IMR-90 (cell line): ENCODE data around the gene LAMC3. TPM values are rescaled to one million over a fixed set of nuclear protein-coding genes. Genes with fewer than 3 reads are reported as not detected.

Experiments
- ATAC-seq: fragments of 200-7000 bp; cut with Tn5 transposase; 2 replicates; pipeline ENCODE4 v1.9.1; 2020; ENCODE audit warnings: low read depth, mild to moderate bottlenecking, moderate library complexity
- BruUV-seq: library from RNA; stranded (reverse); fragments of 400-500 nt; replicated peaks from 2 replicates; lab custom pipeline; 2021; lab: Mats Ljungman, UMichigan
- CTCF ChIA-PET: fragments of 300-600 bp; formaldehyde crosslinking; extraction: SDS; loops from one replicate; lab custom pipeline; 2021; ENCODE audit warnings: antibody characterized with exemption; lab: Yijun Ruan, JAX
- POLR2A ChIA-PET: fragments of 300-600 bp; sonication (Branson Sonifier 250); formaldehyde crosslinking; loops from one replicate; lab custom pipeline; 2022; ENCODE audit warnings: antibody characterized with exemption; ENCODE audit not compliant: unreplicated experiment; lab: Charles Lee
- DNase-seq: peaks from one replicate; pipeline ENCODE4 v3.0.0; 2013
- H2AFZ ChIP-seq: replicated peaks from 2 replicates; pipeline ENCODE3; 2013; ENCODE audit warnings: low read length, mild to moderate bottlenecking; ENCODE audit not compliant: poor library complexity
- H2AK5ac ChIP-seq: 2 replicates; pipeline ENCODE4 v1.6.1; 2013; ENCODE audit warnings: low read depth, low read length, inconsistent platforms
- H2AK9ac ChIP-seq: replicated peaks from 2 replicates; pipeline ENCODE3; 2013; ENCODE audit warnings: mild to moderate bottlenecking, low read depth, low read length, moderate library complexity; ENCODE audit not compliant: poor library complexity
- H2BK120ac ChIP-seq: 2 replicates; pipeline ENCODE4 v1.6.1; 2013; ENCODE audit warnings: low read depth, low read length, inconsistent platforms
- H2BK15ac ChIP-seq: 3 replicates; pipeline ENCODE4 v1.6.1; 2013; ENCODE audit warnings: low read depth, low read length, inconsistent platforms
- H2BK20ac ChIP-seq: 2 replicates; pipeline ENCODE4 v1.6.1; 2013; ENCODE audit warnings: low read depth, mild to moderate bottlenecking, inconsistent platforms, low read length, moderate library complexity
- H2BK5ac ChIP-seq: 2 replicates; pipeline ENCODE4 v1.6.1; 2013; ENCODE audit warnings: mild to moderate bottlenecking, low read depth, low read length, inconsistent platforms; ENCODE audit not compliant: poor library complexity, severe bottlenecking
- H3K14ac ChIP-seq: replicated peaks from 2 replicates; pipeline ENCODE4 v1.6.1; 2013; ENCODE audit warnings: low read depth, low read length, inconsistent platforms
- H3K18ac ChIP-seq: 2 replicates; pipeline ENCODE4 v1.6.1; 2013; ENCODE audit warnings: low read depth, low read length, control low read depth
- H3K23ac ChIP-seq: 2 replicates; pipeline ENCODE4 v1.6.1; 2013; ENCODE audit warnings: low read depth, low read length, inconsistent platforms
- H3K27ac ChIP-seq: 2 replicates; pipeline ENCODE4 v1.5.1; 2013; ENCODE audit warnings: mild to moderate bottlenecking, control low read depth, low read length; ENCODE audit not compliant: insufficient read depth
- H3K27me3 ChIP-seq: 2 replicates; pipeline ENCODE4 v1.6.1; 2013; ENCODE audit warnings: low read length; ENCODE audit not compliant: control insufficient read depth, insufficient read depth
- H3K36me3 ChIP-seq: 2 replicates; pipeline ENCODE4 v1.6.1; 2013; ENCODE audit warnings: low read length, mixed read lengths; ENCODE audit not compliant: control insufficient read depth, insufficient read depth
- H3K4ac ChIP-seq: 2 replicates; pipeline ENCODE4 v1.6.1; 2013; ENCODE audit warnings: low read depth, low read length, inconsistent platforms
- H3K4me1 ChIP-seq: 2 replicates; pipeline ENCODE4 v1.6.1; 2013; ENCODE audit warnings: low read length, mixed read lengths; ENCODE audit not compliant: control insufficient read depth, insufficient read depth
- H3K4me2 ChIP-seq: 2 replicates; pipeline ENCODE4 v1.6.1; 2013; ENCODE audit warnings: low read depth, mild to moderate bottlenecking, control low read depth, low read length, moderate library complexity
- H3K4me3 ChIP-seq: 2 replicates; pipeline ENCODE4 v1.5.1; 2013; ENCODE audit warnings: low read depth, mild to moderate bottlenecking, control low read depth, low read length, moderate library complexity; ENCODE audit not compliant: insufficient read depth
- H3K56ac ChIP-seq: 2 replicates; pipeline ENCODE4 v1.6.1; 2013; ENCODE audit warnings: low read length, inconsistent platforms; ENCODE audit not compliant: insufficient read depth; ENCODE audit errors: extremely low read depth
- H3K79me1 ChIP-seq, 2 experiments: 2 replicates each; pipeline ENCODE4 v1.6.1; 2013; ENCODE audit warnings: low read length in 2 of 2, inconsistent platforms in 1 of 2, low read depth in 1 of 2
- H3K9ac ChIP-seq: 2 replicates; pipeline ENCODE4 v1.6.1; 2013; ENCODE audit warnings: low read depth, low read length, control low read depth
- H3K9me1 ChIP-seq: 2 replicates; pipeline ENCODE4 v1.6.1; 2013; ENCODE audit warnings: low read length, inconsistent platforms; ENCODE audit not compliant: insufficient read depth
- H3K9me3 ChIP-seq: 2 replicates; pipeline ENCODE4 v1.6.1; 2013; ENCODE audit warnings: low read length; ENCODE audit not compliant: control insufficient read depth, insufficient read depth
- H4K20me1 ChIP-seq: 2 replicates; pipeline ENCODE4 v1.6.1; 2013; ENCODE audit warnings: low read length, inconsistent platforms; ENCODE audit not compliant: insufficient read depth
- H4K5ac ChIP-seq: 2 replicates; pipeline ENCODE4 v1.6.1; 2013; ENCODE audit warnings: mild to moderate bottlenecking, low read depth, low read length, control low read depth
- H4K8ac ChIP-seq, 2 experiments: 2 replicates each; pipeline ENCODE4 v1.6.1; 2013; ENCODE audit warnings: low read depth in 2 of 2, low read length in 2 of 2, control low read depth in 1 of 2, inconsistent platforms in 1 of 2
- H4K91ac ChIP-seq: 2 replicates; pipeline ENCODE4 v1.6.1; 2013; ENCODE audit warnings: low read depth, low read length, inconsistent platforms; ENCODE audit not compliant: insufficient read depth
- CEBPB ChIP-seq: IDR thresholded peaks from 2 replicates; pipeline ENCODE4 v1.6.1; 2012; ENCODE audit warnings: low read depth, low read length, improper control_type of control experiment
- CHD1 ChIP-seq: IDR thresholded peaks from 2 replicates; pipeline ENCODE4 v1.6.1; 2012; ENCODE audit warnings: low read depth, low read length, improper control_type of control experiment
- FOS ChIP-seq: fragments of 150-350 bp; IDR thresholded peaks from 2 replicates; pipeline ENCODE4 v1.6.1; 2016; ENCODE audit warnings: low read depth, low read length
- MAFK ChIP-seq: IDR thresholded peaks from 2 replicates; pipeline ENCODE4 v1.6.1; 2012; ENCODE audit warnings: low read depth, low read length, improper control_type of control experiment
- MAZ ChIP-seq: IDR thresholded peaks from 2 replicates; pipeline ENCODE4 v1.6.1; 2012; ENCODE audit warnings: low read depth, mild to moderate bottlenecking, low read length, improper control_type of control experiment, moderate library complexity, borderline replicate concordance
- POLR2A ChIP-seq: IDR thresholded peaks from 2 replicates; pipeline ENCODE4 v1.6.1; 2012; ENCODE audit warnings: mild to moderate bottlenecking, low read depth, low read length
- RAD21 ChIP-seq: IDR thresholded peaks from 2 replicates; pipeline ENCODE4 v1.6.1; 2012; ENCODE audit warnings: low read length, improper control_type of control experiment
- WGBS, 2 experiments: methylation state at CpG; one replicate each; pipeline versions ENCODE4 v1.1.5 to v1.1.7; 2013; ENCODE audit warnings: missing lambda C conversion rate in 2 of 2; ENCODE audit not compliant: insufficient read length in 1 of 2; ENCODE audit errors: extremely low coverage in 2 of 2; 5-methylcytosine and 5-hydroxymethylcytosine counted together
- dilution Hi-C: fragments of 300-500 bp; cut with HindIII; formaldehyde crosslinking; loops from one replicate; pipeline ENCODE4 v1.14.3; 2018; ENCODE audit warnings: low sequenced_read_pairs; ENCODE audit not compliant: unreplicated experiment
- in situ Hi-C: fragments of 300-500 bp; cut with MboI; formaldehyde crosslinking; loops from 3 replicates; pipeline ENCODE4 v1.14.3; 2019; ENCODE audit warnings: low sequenced_read_pairs, inconsistent platforms, mixed read lengths
- intact Hi-C: fragments of 100-400 bp; cut with micrococcal nuclease; formaldehyde crosslinking; loops from 2 replicates; pipeline ENCODE4 v1.10.0; 2022
- polyA plus RNA-seq, 3 experiments: library from polyadenylated mRNA; depleted of rRNA; stranded (reverse); fragments of >200 nt; gene quantifications; 2 replicates each; pipeline ENCODE4 v1.2.3, GENCODE V29; 2012; ENCODE audit warnings: low replicate concordance in 1 of 3
- total RNA-seq: library from RNA; depleted of rRNA; stranded (reverse); fragments of >200 nt; gene quantifications from 2 replicates; pipeline ENCODE4 v1.2.3, GENCODE V29; 2012

Gene LAMC3
- total and polyA plus RNA-seq, 2 of the 4 experiments (the other 2 are of a cell fraction): not detected

GRCh38 chr9:131119600-131119999, 110.6 kb downstream of the LAMC3 start:
- H4K8ac ChIP-seq: no peak overlapping the region
- H4K91ac ChIP-seq: no peak overlapping the region
- H3K27me3 ChIP-seq: peaks cover 20% of the 10 kb centered on the region
- no peak overlapping the region for H2BK20ac ChIP-seq
- H3K4ac ChIP-seq: no peak overlapping the region
- no peak for TF ChIP-seq CEBPB
- no peak for TF ChIP-seq MAFK
- no peak for TF ChIP-seq CHD1
- TF ChIP-seq RAD21: no peak
- no peak for TF ChIP-seq MAZ
- TF ChIP-seq FOS: no peak
- no peak for TF ChIP-seq POLR2A
- no peak for DNase-seq
- H2BK15ac ChIP-seq: no peak overlapping the region
- no peak overlapping the region for H3K14ac ChIP-seq
- H3K36me3 ChIP-seq: no peaks in the 10 kb centered on the region
- WGBS, 2 experiments: no CpG with 5 or more reads among the region's 8 CpGs
- POLR2A ChIA-PET: no interaction called here
- H3K9me1 ChIP-seq: no peaks in the 10 kb centered on the region
- no peak overlapping the region for H3K56ac ChIP-seq
- dilution Hi-C loops: no loop called here
- H3K9me3 ChIP-seq: no peaks in the 10 kb centered on the region
- no peak overlapping the region for H2AFZ ChIP-seq
- intact Hi-C loops: no loop called here
- CTCF ChIA-PET: no interaction called here
- no peak overlapping the region for H3K4me3 ChIP-seq
- ATAC-seq: no peak
- no peak overlapping the region for H3K4me2 ChIP-seq
- no peak overlapping the region for H3K9ac ChIP-seq
- H2AK5ac ChIP-seq: no peak overlapping the region
- H3K4me1 ChIP-seq: no peaks in the 10 kb centered on the region
- no peak overlapping the region for H3K27ac ChIP-seq
- no peak overlapping the region for H3K18ac ChIP-seq
- no peak overlapping the region for H3K23ac ChIP-seq
- H2BK5ac ChIP-seq: no peak overlapping the region
- in situ Hi-C loops: no loop called here
- H2BK120ac ChIP-seq: no peak overlapping the region
- peaks cover 0 to 1% of the 10 kb centered on the region in 2 experiments; a peak in 1 of 4 replicates for H3K79me1 ChIP-seq
- no peak overlapping the region for H4K5ac ChIP-seq
- H2AK9ac ChIP-seq: no peak overlapping the region
- BruUV-seq: no TSS peak
- no peaks in the 10 kb centered on the region; the same call in 1 of the 2 replicates for H4K20me1 ChIP-seq
